ENCODE results near the gene SCAMP2.

GRCh38 chr15:74850393-74850792 is 22.8 kb downstream of the SCAMP2 start:
- TF ChIP-seq TCF12 (IDR thresholded peaks at IDR 0.05; ENCODE audit: low read depth) (no peak), CEBPB (IDR thresholded peaks at IDR 0.05) (no peak), EP300 (IDR thresholded peaks at IDR 0.05; ENCODE audit: borderline replicate concordance) (no peak), TAF1 (IDR thresholded peaks at IDR 0.05; ENCODE audit: low read depth) (no peak), RAD21 (IDR thresholded peaks at IDR 0.05; ENCODE audit: low read depth) (no peak), CREB1 (IDR thresholded peaks at IDR 0.05; ENCODE audit: low read depth) (no peak)
- TF ChIP-seq, protein P1, sequence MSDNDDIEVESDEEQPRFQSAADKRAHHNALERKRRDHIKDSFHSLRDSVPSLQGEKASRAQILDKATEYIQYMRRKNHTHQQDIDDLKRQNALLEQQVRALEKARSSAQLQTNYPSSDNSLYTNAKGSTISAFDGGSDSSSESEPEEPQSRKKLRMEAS (IDR thresholded peaks at IDR 0.05) = no peak
- TF ChIP-seq, protein P2, sequence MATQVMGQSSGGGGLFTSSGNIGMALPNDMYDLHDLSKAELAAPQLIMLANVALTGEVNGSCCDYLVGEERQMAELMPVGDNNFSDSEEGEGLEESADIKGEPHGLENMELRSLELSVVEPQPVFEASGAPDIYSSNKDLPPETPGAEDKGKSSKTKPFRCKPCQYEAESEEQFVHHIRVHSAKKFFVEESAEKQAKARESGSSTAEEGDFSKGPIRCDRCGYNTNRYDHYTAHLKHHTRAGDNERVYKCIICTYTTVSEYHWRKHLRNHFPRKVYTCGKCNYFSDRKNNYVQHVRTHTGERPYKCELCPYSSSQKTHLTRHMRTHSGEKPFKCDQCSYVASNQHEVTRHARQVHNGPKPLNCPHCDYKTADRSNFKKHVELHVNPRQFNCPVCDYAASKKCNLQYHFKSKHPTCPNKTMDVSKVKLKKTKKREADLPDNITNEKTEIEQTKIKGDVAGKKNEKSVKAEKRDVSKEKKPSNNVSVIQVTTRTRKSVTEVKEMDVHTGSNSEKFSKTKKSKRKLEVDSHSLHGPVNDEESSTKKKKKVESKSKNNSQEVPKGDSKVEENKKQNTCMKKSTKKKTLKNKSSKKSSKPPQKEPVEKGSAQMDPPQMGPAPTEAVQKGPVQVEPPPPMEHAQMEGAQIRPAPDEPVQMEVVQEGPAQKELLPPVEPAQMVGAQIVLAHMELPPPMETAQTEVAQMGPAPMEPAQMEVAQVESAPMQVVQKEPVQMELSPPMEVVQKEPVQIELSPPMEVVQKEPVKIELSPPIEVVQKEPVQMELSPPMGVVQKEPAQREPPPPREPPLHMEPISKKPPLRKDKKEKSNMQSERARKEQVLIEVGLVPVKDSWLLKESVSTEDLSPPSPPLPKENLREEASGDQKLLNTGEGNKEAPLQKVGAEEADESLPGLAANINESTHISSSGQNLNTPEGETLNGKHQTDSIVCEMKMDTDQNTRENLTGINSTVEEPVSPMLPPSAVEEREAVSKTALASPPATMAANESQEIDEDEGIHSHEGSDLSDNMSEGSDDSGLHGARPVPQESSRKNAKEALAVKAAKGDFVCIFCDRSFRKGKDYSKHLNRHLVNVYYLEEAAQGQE (IDR thresholded peaks at IDR 0.05; ENCODE audit: low read depth) = no peak

All from Ishikawa (cell line).